HTR-8/SVneo (cell line): ENCODE measurements around the gene SLC8A3.

Experiments used
- DNase-seq: peaks from one replicate; pipeline ENCODE4 v3.0.0; 2011; ENCODE audit warnings: low spot score, mixed read lengths; ENCODE audit not compliant: insufficient read length
- FAIRE-seq: peaks from 2 replicates; lab custom pipeline; 2011; peaks lifted over from hg19 to GRCh38; lab: Jason Lieb, UNC

Gene SLC8A3

GRCh38 chr14:70009961-70010360 is 178.8 kb downstream of the SLC8A3 start:
- FAIRE-seq (peak; percentile 52), DNase-seq (no peak)

GRCh38 chr14:70008284-70009262 is 180.2 kb downstream of the SLC8A3 start:
- no peak for DNase-seq
- FAIRE-seq: peak; percentile 68

- DNase-seq (no peak), FAIRE-seq (peak; percentile 86)
Observed at GRCh38 chr14:70006699-70007098, 182.1 kb downstream of the SLC8A3 start.

- DNase-seq: no peak
Observed at GRCh38 chr14:70005281-70005805, 183.4 kb downstream of the SLC8A3 start.

GRCh38 chr14:70004791-70005190 is 184.0 kb downstream of the SLC8A3 start:
- no peak for DNase-seq

More at GRCh38 chr14:70005281-70005805, 183.4 kb downstream of the SLC8A3 start:
- FAIRE-seq: peak; percentile 92

GRCh38 chr14:70002589-70003346 is 186.0 kb downstream of the SLC8A3 start:
- DNase-seq (no peak), FAIRE-seq (peak; percentile 77)

More at GRCh38 chr14:70004791-70005190, 184.0 kb downstream of the SLC8A3 start:
- no peak for FAIRE-seq

GRCh38 chr14:70000601-70001000 is 188.2 kb downstream of the SLC8A3 start:
- DNase-seq: no peak
- peak; percentile 92 for FAIRE-seq

- FAIRE-seq (no peak), DNase-seq (peak; percentile 99)
Observed at GRCh38 chr14:69999261-69999674, 189.5 kb downstream of the SLC8A3 start.

GRCh38 chr14:69997849-69998248 is 190.9 kb downstream of the SLC8A3 start:
- DNase-seq: peak; percentile 94
- peak; percentile 99 for FAIRE-seq

- FAIRE-seq (peak; percentile 94), DNase-seq (peak; percentile 53)
Observed at GRCh38 chr14:69996216-69996615, 192.5 kb downstream of the SLC8A3 start.
